Endothelial cell of umbilical vein (primary cell): ENCODE results near the gene PRR5. TPM values are rescaled to one million over a fixed set of nuclear protein-coding genes. Genes with fewer than 3 reads are reported as not detected.

ENCODE experiments used
- BruUV-seq: library from RNA; stranded (reverse); fragments of 400-500 nt; replicated peaks from 2 replicates; lab custom pipeline; 2021; lab: Mats Ljungman, UMichigan
- CTCF ChIA-PET: fragments of 300-600, 350-600 bp; sonication (Branson Sonifier 250); formaldehyde crosslinking; loops from one replicate; lab custom pipeline; 2021; ENCODE audit warnings: antibody characterized with exemption, inconsistent platforms; lab: Charles Lee
- POLR2A ChIA-PET: fragments of 300-600, 350-600 bp; sonication (Branson Sonifier 250); formaldehyde crosslinking; loops from one replicate; lab custom pipeline; 2021; ENCODE audit warnings: antibody characterized with exemption, inconsistent platforms; lab: Charles Lee
- DNase-seq: peaks from one replicate; pipeline ENCODE4 v3.0.0-alpha.2; 2011; ENCODE audit warnings: low read depth, low spot score
- FAIRE-seq: peaks from 2 replicates; lab custom pipeline; 2011; peaks lifted over from hg19 to GRCh38; lab: Jason Lieb, UNC
- H2AFZ ChIP-seq: 2 replicates; pipeline ENCODE4 v1.6.0; 2012; ENCODE audit warnings: low read depth, low read length, control low read depth, inconsistent platforms
- H3K27ac ChIP-seq: 2 replicates; pipeline ENCODE4 v1.5.1; 2011; ENCODE audit warnings: low read depth, mild to moderate bottlenecking, control low read depth, low read length, moderate library complexity; ENCODE audit not compliant: insufficient read depth
- H3K27me3 ChIP-seq, 2 experiments: 2 replicates each; pipeline versions ENCODE4 v1.6.0 to v1.6.1; 2011; ENCODE audit warnings: low read length in 2 of 2, mixed read lengths in 1 of 2; ENCODE audit not compliant: control insufficient read depth in 2 of 2, insufficient read depth in 2 of 2
- H3K36me3 ChIP-seq, 2 experiments: 2 replicates in 1 of 2; 3 replicates in 1 of 2; pipeline ENCODE4 v1.5.1; 2011; ENCODE audit warnings: low read length in 2 of 2, mild to moderate bottlenecking in 1 of 2, moderate library complexity in 1 of 2; ENCODE audit not compliant: control insufficient read depth in 2 of 2, insufficient read depth in 2 of 2; ENCODE audit errors: extremely low read depth in 1 of 2
- H3K4me1 ChIP-seq: 3 replicates; pipeline ENCODE4 v1.5.1; 2011; ENCODE audit warnings: mild to moderate bottlenecking, low read length; ENCODE audit not compliant: control insufficient read depth, insufficient read depth; ENCODE audit errors: extremely low read depth
- H3K4me2 ChIP-seq: 2 replicates; pipeline ENCODE4 v1.6.1; 2011; ENCODE audit warnings: low read length, control low read depth, mixed read lengths; ENCODE audit not compliant: insufficient read depth
- H3K4me3 ChIP-seq, 3 experiments: fragments of 200-600 bp in 1 of 3; sonication (generic), shearing (Covaris generic) in 1 of 3; replicated peaks in 1 of 3; 2 replicates each; pipeline ENCODE4 v1.5.1; 2011 to 2016; ENCODE audit warnings: control low read depth in 3 of 3, low read length in 3 of 3, mild to moderate bottlenecking in 2 of 3, inconsistent platforms in 1 of 3, low read depth in 1 of 3, moderate library complexity in 1 of 3; ENCODE audit not compliant: insufficient read depth in 1 of 3
- H3K79me2 ChIP-seq: 2 replicates; pipeline ENCODE4 v1.6.0; 2012; ENCODE audit warnings: low read length, inconsistent platforms; ENCODE audit not compliant: control insufficient read depth, insufficient read depth
- H3K9ac ChIP-seq: replicated peaks from 2 replicates; pipeline ENCODE3; 2011; ENCODE audit warnings: low read length, control low read depth; ENCODE audit not compliant: insufficient read depth; ENCODE audit errors: extremely low read depth
- H3K9me1 ChIP-seq: replicated peaks from 3 replicates; pipeline ENCODE4 v1.6.0; 2011; ENCODE audit warnings: mild to moderate bottlenecking, low read length; ENCODE audit not compliant: control insufficient read depth, insufficient read depth; ENCODE audit errors: extremely low read depth
- H3K9me3 ChIP-seq: replicated peaks from 2 replicates; pipeline ENCODE4 v1.5.1; 2012; ENCODE audit warnings: low read length, inconsistent platforms; ENCODE audit not compliant: control insufficient read depth, insufficient read depth
- H4K20me1 ChIP-seq: replicated peaks from 2 replicates; pipeline ENCODE3; 2011; ENCODE audit warnings: mild to moderate bottlenecking, low read length; ENCODE audit not compliant: control insufficient read depth, insufficient read depth; ENCODE audit errors: extremely low read depth
- EZH2 ChIP-seq: IDR thresholded peaks from 2 replicates; pipeline ENCODE4 v1.6.1; 2012; ENCODE audit warnings: borderline replicate concordance, low read depth, mild to moderate bottlenecking, moderate library complexity, low read length, inconsistent platforms; ENCODE audit not compliant: severe bottlenecking
- FOS ChIP-seq: IDR thresholded peaks from 2 replicates; pipeline ENCODE4 v1.6.1; 2011; ENCODE audit warnings: mild to moderate bottlenecking, low read length, moderate library complexity, borderline replicate concordance; ENCODE audit not compliant: insufficient read depth
- GATA2 ChIP-seq: IDR thresholded peaks from 2 replicates; pipeline ENCODE4 v1.7.0; 2011; ENCODE audit warnings: low read depth, mild to moderate bottlenecking, moderate library complexity, mixed read lengths, low read length; ENCODE audit not compliant: insufficient read length, insufficient read depth
- JUN ChIP-seq: IDR thresholded peaks from 2 replicates; pipeline ENCODE4 v1.6.1; 2011; ENCODE audit warnings: borderline replicate concordance, low read depth; ENCODE audit not compliant: insufficient read length, insufficient read depth
- MYC ChIP-seq: IDR thresholded peaks from one replicate; pipeline ENCODE4 v1.6.1; 2011; ENCODE audit warnings: mild to moderate bottlenecking, low read depth, low read length
- POLR2A ChIP-seq: IDR thresholded peaks from 2 replicates; pipeline ENCODE4 v1.6.1; 2012; ENCODE audit warnings: low read depth, mild to moderate bottlenecking, control low read depth, low read length
- POLR2AphosphoS5 ChIP-seq: IDR thresholded peaks from 2 replicates; pipeline ENCODE4 v1.6.1; 2012; ENCODE audit warnings: low read depth, mild to moderate bottlenecking, control low read depth, low read length, moderate library complexity; ENCODE audit not compliant: insufficient read depth
- dilution Hi-C: fragments of 300-500 bp; cut with MboI; formaldehyde crosslinking; loops from one replicate; pipeline ENCODE4 v1.15.0; 2019; ENCODE audit warnings: low sequenced_read_pairs; ENCODE audit not compliant: extremely low pct_ligation_motif_present
- intact Hi-C: fragments of 100-400 bp; cut with micrococcal nuclease; formaldehyde crosslinking; loops from one replicate; pipeline ENCODE4 v1.10.0; 2022
- polyA plus RNA-seq, 4 experiments: library from polyadenylated mRNA; depleted of rRNA in 3 of 4; stranded (reverse) in 3 of 4; unstranded in 1 of 4; fragments of >200 nt; gene quantifications; 2 replicates each; pipeline versions ENCODE4 v1.2.1 to v1.2.3, GENCODE V29; 2011 to 2012; ENCODE audit warnings: missing spikeins in 1 of 4
- total RNA-seq: library from RNA; stranded (reverse); gene quantifications from 2 replicates; pipeline ENCODE4 v1.2.3, GENCODE V29; 2021
- TF ChIP-seq, protein P1 (sequence below), 2 donors: IDR thresholded peaks; 1 replicate in 1 of 2; 2 replicates in 1 of 2; pipeline ENCODE4 v1.5.1; 2011; ENCODE audit warnings: low read length in 2 of 2, mild to moderate bottlenecking in 2 of 2, moderate library complexity in 2 of 2, control low read depth in 1 of 2, inconsistent platforms in 1 of 2, low read depth in 1 of 2; ENCODE audit not compliant: insufficient read depth in 1 of 2; ENCODE audit errors: extremely low read depth in 1 of 2
- TF ChIP-seq, protein P2 (sequence below): IDR thresholded peaks from 2 replicates; pipeline ENCODE4 v1.6.1; 2011; ENCODE audit not compliant: insufficient read depth, insufficient read length

The PRR5 gene
- total and polyA plus RNA-seq, 2 donors (not counting 3 experiments of a cell fraction or from before 2014, with no cell fraction given): 4.3 to 9.0 TPM

DNA sequence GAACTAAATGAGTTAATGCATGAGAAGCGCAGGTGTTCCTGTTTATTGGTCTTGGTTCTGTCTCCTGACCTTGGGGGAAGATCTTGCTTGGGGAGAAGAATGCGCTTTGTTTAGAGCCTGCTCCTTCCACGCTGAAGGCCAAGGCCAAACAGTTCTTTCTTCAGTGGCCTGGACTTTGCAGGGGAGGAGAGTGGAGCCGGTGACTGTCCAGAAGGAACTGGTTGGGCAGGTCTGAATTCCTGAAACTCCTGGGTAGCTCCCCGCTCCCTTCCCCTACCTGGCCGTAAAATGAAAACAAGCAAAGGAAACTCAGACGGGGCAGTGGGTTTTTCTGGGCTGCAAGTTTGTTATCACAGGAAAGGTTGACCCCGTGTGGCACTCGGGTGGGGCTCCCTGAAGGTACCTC, 54.0 kb downstream of the PRR5 start:
- no peak for DNase-seq
- H3K4me1 ChIP-seq: no peaks in the 10 kb centered on the region
- H3K4me2 ChIP-seq: no peak overlapping the region
- no peak overlapping the region for H3K27ac ChIP-seq
- H3K9me3 ChIP-seq: no peaks in the 10 kb centered on the region
- ChIA-PET POLR2A (no interaction called here), CTCF (no interaction called here)
- no peak for FAIRE-seq
- no TSS peak for BruUV-seq
- H4K20me1 ChIP-seq: no peaks in the 10 kb centered on the region
- no peak overlapping the region for H3K4me3 ChIP-seq
- dilution Hi-C loops (no loop called here), intact Hi-C loops (no loop called here)
- H3K27me3 ChIP-seq: peaks cover 25 to 28% of the 10 kb centered on the region in 2 experiments
- H3K9me1 ChIP-seq: no peaks in the 10 kb centered on the region
- no peaks in the 10 kb centered on the region for H3K36me3 ChIP-seq
- TF ChIP-seq POLR2AphosphoS5: no peak
- no peak overlapping the region for H3K9ac ChIP-seq
- no peaks in the 10 kb centered on the region for H3K79me2 ChIP-seq
- H2AFZ ChIP-seq: no peak overlapping the region

DNA sequence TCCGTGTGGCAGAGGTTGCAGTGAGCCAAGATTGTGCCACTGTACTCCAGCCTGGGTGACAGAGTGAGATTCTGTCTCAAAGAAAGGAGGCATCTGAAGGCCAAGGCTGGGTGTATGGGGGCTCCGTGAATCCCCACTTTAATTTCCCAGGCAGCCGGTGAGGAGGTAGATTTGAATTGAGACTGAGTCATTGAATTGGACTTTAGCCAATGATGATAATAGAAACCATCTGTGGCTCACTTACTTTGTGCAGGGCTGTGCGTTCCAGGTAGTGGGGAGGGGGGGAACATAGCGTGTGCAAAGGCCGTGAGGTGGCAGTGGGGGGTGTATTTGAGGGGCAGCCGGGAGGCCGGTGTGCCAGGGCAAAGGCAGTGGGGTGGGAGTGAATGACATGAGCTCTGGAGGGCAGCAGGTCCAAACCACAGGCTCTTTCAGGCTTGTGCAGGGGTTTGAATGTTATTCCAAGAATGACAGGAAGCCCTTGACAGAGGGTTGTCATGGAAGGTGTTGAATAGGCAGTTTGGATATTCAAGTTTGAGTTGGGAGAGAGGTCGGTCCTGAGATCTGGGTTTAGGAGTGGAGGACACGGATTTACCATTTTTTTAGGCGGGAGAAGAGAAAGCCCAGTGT, 56.5 kb downstream of the PRR5 start:
- no peak for TF ChIP-seq MYC
- TF ChIP-seq POLR2A: no peak
- TF ChIP-seq FOS: no peak
- TF ChIP-seq EZH2: no peak
- no peak for TF ChIP-seq JUN
- TF ChIP-seq, protein P1, sequence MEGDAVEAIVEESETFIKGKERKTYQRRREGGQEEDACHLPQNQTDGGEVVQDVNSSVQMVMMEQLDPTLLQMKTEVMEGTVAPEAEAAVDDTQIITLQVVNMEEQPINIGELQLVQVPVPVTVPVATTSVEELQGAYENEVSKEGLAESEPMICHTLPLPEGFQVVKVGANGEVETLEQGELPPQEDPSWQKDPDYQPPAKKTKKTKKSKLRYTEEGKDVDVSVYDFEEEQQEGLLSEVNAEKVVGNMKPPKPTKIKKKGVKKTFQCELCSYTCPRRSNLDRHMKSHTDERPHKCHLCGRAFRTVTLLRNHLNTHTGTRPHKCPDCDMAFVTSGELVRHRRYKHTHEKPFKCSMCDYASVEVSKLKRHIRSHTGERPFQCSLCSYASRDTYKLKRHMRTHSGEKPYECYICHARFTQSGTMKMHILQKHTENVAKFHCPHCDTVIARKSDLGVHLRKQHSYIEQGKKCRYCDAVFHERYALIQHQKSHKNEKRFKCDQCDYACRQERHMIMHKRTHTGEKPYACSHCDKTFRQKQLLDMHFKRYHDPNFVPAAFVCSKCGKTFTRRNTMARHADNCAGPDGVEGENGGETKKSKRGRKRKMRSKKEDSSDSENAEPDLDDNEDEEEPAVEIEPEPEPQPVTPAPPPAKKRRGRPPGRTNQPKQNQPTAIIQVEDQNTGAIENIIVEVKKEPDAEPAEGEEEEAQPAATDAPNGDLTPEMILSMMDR (IDR thresholded peaks at IDR 0.05; ENCODE audit: extremely low read depth in 1 of 2, insufficient read depth in 1 of 2, low read depth in 1 of 2, low read length in 2 of 2): no peak
- no peak for TF ChIP-seq GATA2
- no peak for TF ChIP-seq POLR2AphosphoS5
- TF ChIP-seq, protein P2, sequence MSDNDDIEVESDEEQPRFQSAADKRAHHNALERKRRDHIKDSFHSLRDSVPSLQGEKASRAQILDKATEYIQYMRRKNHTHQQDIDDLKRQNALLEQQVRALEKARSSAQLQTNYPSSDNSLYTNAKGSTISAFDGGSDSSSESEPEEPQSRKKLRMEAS: no peak
- H3K4me2 ChIP-seq: no peak overlapping the region
- DNase-seq: no peak
- H3K4me1 ChIP-seq: no peaks in the 10 kb centered on the region
- no peaks in the 10 kb centered on the region for H4K20me1 ChIP-seq
- H3K27ac ChIP-seq: no peak overlapping the region
- H3K36me3 ChIP-seq: no peaks in the 10 kb centered on the region
- CTCF ChIA-PET: no interaction called here
- intact Hi-C loops (no loop called here), dilution Hi-C loops (no loop called here)
- no peak overlapping the region for H2AFZ ChIP-seq
- H3K27me3 ChIP-seq: peaks cover 15% of the 10 kb centered on the region in 2 experiments
- H3K9me1 ChIP-seq: no peaks in the 10 kb centered on the region
- no peak for FAIRE-seq
- BruUV-seq: no TSS peak
- POLR2A ChIA-PET: no interaction called here
- no peak overlapping the region for H3K9ac ChIP-seq
- H3K79me2 ChIP-seq: no peaks in the 10 kb centered on the region
- no peaks in the 10 kb centered on the region for H3K9me3 ChIP-seq
- H3K4me3 ChIP-seq: no peak overlapping the region
